IgD-negative memory B cell (primary cell): ENCODE measurements around the gene GPC6. TPM values are rescaled to one million over a fixed set of nuclear protein-coding genes. Genes with fewer than 3 reads are reported as not detected.

ENCODE experiments used
- H3K27ac Mint-ChIP-seq, 3 donors: one replicate each; pipeline ENCODE4 v1.8.0; 2020 to 2022; ENCODE audit warnings: mild to moderate bottlenecking in 3 of 3, mixed read lengths in 3 of 3, moderate library complexity in 1 of 3
- H3K27me3 Mint-ChIP-seq: one replicate; pipeline ENCODE4 v1.8.0; 2021; ENCODE audit warnings: mixed read lengths
- H3K36me3 Mint-ChIP-seq: one replicate; pipeline ENCODE4 v1.8.0; 2020; ENCODE audit warnings: mild to moderate bottlenecking, mixed read lengths
- H3K4me1 Mint-ChIP-seq, 3 donors: one replicate each; pipeline ENCODE4 v1.8.0; 2020 to 2022; ENCODE audit warnings: mixed read lengths in 3 of 3, mild to moderate bottlenecking in 1 of 3
- H3K4me3 Mint-ChIP-seq, 4 donors: one replicate each; pipeline ENCODE4 v1.8.0; 2020 to 2022; ENCODE audit warnings: mild to moderate bottlenecking in 4 of 4, mixed read lengths in 4 of 4, moderate library complexity in 3 of 4
- H3K9me3 Mint-ChIP-seq, 3 donors: one replicate each; pipeline ENCODE4 v1.8.0; 2020 to 2021; ENCODE audit warnings: mixed read lengths in 3 of 3, mild to moderate bottlenecking in 1 of 3
- polyA plus RNA-seq: library from polyadenylated mRNA; unstranded; fragments of 300-500 nt; fragmentation: Illumina TruSeq; gene quantifications from one replicate; pipeline ENCODE4 v1.2.3, GENCODE V29; 2021

GPC6 gene
- polyA plus RNA-seq, 1 donor from 2014 or later: not detected

DNA sequence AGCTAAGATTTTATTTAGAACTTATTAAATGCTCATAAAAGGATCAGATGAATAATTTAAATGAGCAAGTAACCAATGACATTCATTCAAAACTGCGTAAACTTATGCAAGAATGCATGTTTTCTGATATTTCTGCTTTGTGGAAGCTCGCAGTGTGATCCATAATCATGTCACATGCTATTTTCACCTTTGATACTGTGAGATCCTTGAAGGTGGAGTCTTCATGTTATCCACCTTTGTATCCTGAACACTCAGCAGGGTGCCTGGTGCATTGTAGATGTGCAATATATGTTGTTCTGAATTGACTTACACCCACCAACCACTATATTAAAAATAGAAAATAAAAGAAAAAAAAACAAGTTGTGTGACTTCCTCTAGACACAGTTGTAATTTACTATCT is 919.4 kb downstream of the GPC6 start:
- H3K27ac Mint-ChIP-seq: no peak overlapping the region
- H3K4me1 Mint-ChIP-seq: no peaks in the 10 kb centered on the region
- no peaks in the 10 kb centered on the region for H3K36me3 Mint-ChIP-seq
- H3K27me3 Mint-ChIP-seq: no peaks in the 10 kb centered on the region
- H3K4me3 Mint-ChIP-seq: no peak overlapping the region
- no peaks in the 10 kb centered on the region for H3K9me3 Mint-ChIP-seq

GRCh38 chr13:94153586-94153985 is 927.0 kb downstream of the GPC6 start:
- no peaks in the 10 kb centered on the region for H3K36me3 Mint-ChIP-seq
- no peak overlapping the region for H3K27ac Mint-ChIP-seq
- peaks cover 2% of the 10 kb centered on the region for H3K27me3 Mint-ChIP-seq
- peaks cover 0 to 2% (median 0%) of the 10 kb centered on the region in 3 donors for H3K9me3 Mint-ChIP-seq
- H3K4me3 Mint-ChIP-seq: no peak overlapping the region
- no peaks in the 10 kb centered on the region for H3K4me1 Mint-ChIP-seq

DNA sequence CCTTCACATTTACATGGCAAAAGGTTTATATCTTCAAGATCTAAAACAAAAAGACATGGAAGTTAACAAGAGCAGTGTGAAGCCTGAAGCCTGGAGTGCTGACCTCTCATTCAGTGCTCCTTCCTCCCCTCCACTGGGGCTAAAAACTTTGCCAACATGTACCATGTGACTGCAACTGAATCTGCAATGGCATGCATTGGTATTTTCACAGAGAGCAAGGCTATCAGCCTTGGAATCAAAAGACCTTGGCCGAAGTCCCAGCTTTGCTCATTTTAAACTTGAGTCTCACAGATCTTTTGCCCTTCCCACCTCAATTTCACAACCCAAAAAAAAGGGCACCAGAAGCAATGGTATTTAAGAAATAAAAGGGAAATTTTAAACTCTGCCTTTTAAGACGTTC is 927.8 kb downstream of the GPC6 start:
- peaks cover 2% of the 10 kb centered on the region for H3K27me3 Mint-ChIP-seq
- no peaks in the 10 kb centered on the region for H3K36me3 Mint-ChIP-seq
- H3K27ac Mint-ChIP-seq: no peak overlapping the region
- H3K4me1 Mint-ChIP-seq: no peaks in the 10 kb centered on the region
- H3K9me3 Mint-ChIP-seq: peaks cover 0 to 2% (median 0%) of the 10 kb centered on the region in 3 donors
- H3K4me3 Mint-ChIP-seq: no peak overlapping the region

GRCh38 chr13:94157705-94158218 is 931.2 kb downstream of the GPC6 start:
- Mint-ChIP-seq H3K27ac (no peak overlapping the region), H3K4me3 (no peak overlapping the region), H3K4me1 (no peaks in the 10 kb centered on the region), H3K27me3 (peaks cover 2% of the 10 kb centered on the region), H3K36me3 (no peaks in the 10 kb centered on the region), H3K9me3 (peaks cover 0 to 2% (median 1%) of the 10 kb centered on the region in 3 donors)

DNA sequence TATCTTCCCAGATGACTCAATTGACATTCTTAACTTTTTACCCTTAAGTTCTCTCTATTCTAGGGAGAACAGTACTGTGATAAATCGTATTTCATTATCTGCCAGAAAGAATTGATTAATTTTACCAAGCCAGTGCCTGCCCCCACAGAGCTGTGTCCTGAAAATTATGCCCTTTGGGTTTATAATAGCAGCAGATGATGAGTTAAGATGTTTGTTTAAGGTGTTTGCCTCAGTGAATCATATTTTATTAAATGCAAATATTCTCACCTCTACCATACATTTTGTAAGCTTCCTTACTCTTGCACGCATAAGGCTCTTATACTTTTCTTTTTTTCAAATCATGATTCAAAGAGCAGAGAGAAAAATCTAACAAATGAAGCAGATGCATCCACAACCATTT is 934.3 kb downstream of the GPC6 start:
- H3K9me3 Mint-ChIP-seq: peaks cover 0 to 1% (median 0%) of the 10 kb centered on the region in 3 donors
- no peak overlapping the region for H3K4me3 Mint-ChIP-seq
- H3K27me3 Mint-ChIP-seq: peaks cover 2% of the 10 kb centered on the region
- no peaks in the 10 kb centered on the region for H3K4me1 Mint-ChIP-seq
- no peak overlapping the region for H3K27ac Mint-ChIP-seq
- H3K36me3 Mint-ChIP-seq: no peaks in the 10 kb centered on the region

DNA sequence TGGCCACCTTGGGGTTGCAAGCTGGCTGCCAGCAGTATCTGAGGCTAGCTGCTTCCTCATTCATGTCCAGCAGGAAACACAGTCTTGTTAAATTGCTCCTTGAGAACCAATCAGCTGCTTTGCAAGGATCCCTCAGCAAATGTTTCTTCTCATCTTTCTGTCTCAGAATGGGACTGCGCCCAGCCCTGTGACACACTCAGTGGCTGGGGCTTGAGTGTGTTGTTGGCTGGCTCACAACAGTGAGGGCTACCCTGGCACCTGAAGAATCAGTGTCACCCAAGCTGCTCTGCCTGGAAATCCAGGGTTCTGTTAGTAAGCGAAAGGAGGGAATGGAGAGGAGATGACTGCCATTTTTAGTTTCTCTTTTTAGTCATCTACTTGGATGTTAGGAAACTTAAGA is 935.7 kb downstream of the GPC6 start:
- Mint-ChIP-seq H3K4me3 (no peak overlapping the region), H3K9me3 (peaks cover 0 to 1% (median 0%) of the 10 kb centered on the region in 3 donors), H3K4me1 (no peaks in the 10 kb centered on the region), H3K27ac (no peak overlapping the region), H3K36me3 (no peaks in the 10 kb centered on the region), H3K27me3 (peaks cover 2% of the 10 kb centered on the region)

GRCh38 chr13:94163535-94163934 is 936.9 kb downstream of the GPC6 start:
- Mint-ChIP-seq H3K4me1 (no peaks in the 10 kb centered on the region), H3K36me3 (no peaks in the 10 kb centered on the region), H3K27ac (no peak overlapping the region), H3K27me3 (no peaks in the 10 kb centered on the region), H3K9me3 (peaks cover 0 to 1% (median 0%) of the 10 kb centered on the region in 3 donors), H3K4me3 (no peak overlapping the region)

GRCh38 chr13:94168783-94169453 is 942.3 kb downstream of the GPC6 start:
- no peaks in the 10 kb centered on the region for H3K36me3 Mint-ChIP-seq
- no peaks in the 10 kb centered on the region for H3K9me3 Mint-ChIP-seq
- no peaks in the 10 kb centered on the region for H3K4me1 Mint-ChIP-seq
- no peak overlapping the region for H3K27ac Mint-ChIP-seq
- H3K4me3 Mint-ChIP-seq: no peak overlapping the region
- no peaks in the 10 kb centered on the region for H3K27me3 Mint-ChIP-seq

DNA sequence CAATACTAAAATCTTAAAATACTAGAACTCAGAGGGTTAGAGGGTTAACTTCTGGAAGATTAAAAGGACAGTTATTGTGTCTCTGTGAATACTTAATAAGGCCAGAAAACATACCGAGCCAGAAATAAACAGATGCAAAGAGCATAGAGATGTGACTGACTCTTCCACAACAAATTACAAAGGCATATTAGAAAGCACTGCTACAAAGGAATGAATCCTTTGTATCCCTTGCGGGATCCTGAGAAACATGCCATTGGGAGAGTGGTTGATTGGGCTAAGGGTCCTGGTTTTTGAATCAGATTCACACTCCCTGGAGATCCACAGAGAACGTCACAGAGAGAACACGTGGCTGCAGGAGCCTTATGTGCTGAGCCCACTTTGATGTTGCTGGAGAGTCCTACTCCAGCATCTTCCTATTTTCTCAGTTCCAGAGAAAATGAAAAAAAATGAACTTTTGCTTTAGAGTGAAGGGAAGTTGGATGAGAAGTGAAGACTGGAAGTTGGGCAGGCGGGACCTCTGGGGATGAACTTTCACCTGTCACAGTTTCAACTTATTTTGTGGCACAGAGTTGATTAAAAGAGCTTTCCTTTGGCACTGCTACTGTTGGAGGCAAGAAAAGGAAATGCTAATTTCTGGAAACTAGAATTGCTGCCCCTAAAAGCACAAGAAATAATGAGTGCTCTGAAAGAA is 943.0 kb downstream of the GPC6 start:
- no peak overlapping the region for H3K4me3 Mint-ChIP-seq
- no peak overlapping the region for H3K27ac Mint-ChIP-seq
- no peaks in the 10 kb centered on the region for H3K9me3 Mint-ChIP-seq
- H3K27me3 Mint-ChIP-seq: no peaks in the 10 kb centered on the region
- H3K36me3 Mint-ChIP-seq: no peaks in the 10 kb centered on the region
- H3K4me1 Mint-ChIP-seq: no peaks in the 10 kb centered on the region

DNA sequence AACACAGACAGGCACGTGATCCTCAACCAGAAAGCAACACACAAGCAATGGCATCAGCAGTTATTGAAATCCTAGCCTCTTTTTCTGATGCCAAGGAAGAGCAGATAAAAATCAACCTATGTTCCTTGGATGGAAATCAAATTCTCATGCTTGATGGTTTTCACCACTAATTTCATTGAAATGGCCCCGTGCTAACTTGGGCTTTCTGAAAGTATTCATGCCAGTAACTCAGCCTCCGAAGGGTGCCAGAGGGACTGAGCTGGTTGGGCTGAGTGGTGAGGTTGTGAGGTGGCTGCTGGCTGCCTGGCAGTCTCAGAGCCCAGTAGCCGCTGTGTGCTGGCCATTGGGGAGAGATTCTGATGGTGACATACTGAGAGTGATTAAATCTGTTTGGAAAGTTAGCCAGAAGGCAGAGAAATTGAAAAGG is 943.6 kb downstream of the GPC6 start:
- H3K4me1 Mint-ChIP-seq: no peaks in the 10 kb centered on the region

GRCh38 chr13:94172416-94172815 is 945.8 kb downstream of the GPC6 start:
- no peaks in the 10 kb centered on the region for H3K9me3 Mint-ChIP-seq
- H3K36me3 Mint-ChIP-seq: no peaks in the 10 kb centered on the region
- no peak overlapping the region for H3K27ac Mint-ChIP-seq
- no peak overlapping the region for H3K4me3 Mint-ChIP-seq
- no peaks in the 10 kb centered on the region for H3K27me3 Mint-ChIP-seq
- H3K4me1 Mint-ChIP-seq: no peaks in the 10 kb centered on the region

More for the DNA sequence above, 943.6 kb downstream of the GPC6 start:
- H3K4me3 Mint-ChIP-seq: no peak overlapping the region
- H3K27ac Mint-ChIP-seq: no peak overlapping the region
- no peaks in the 10 kb centered on the region for H3K27me3 Mint-ChIP-seq
- H3K36me3 Mint-ChIP-seq: no peaks in the 10 kb centered on the region
- no peaks in the 10 kb centered on the region for H3K9me3 Mint-ChIP-seq

DNA sequence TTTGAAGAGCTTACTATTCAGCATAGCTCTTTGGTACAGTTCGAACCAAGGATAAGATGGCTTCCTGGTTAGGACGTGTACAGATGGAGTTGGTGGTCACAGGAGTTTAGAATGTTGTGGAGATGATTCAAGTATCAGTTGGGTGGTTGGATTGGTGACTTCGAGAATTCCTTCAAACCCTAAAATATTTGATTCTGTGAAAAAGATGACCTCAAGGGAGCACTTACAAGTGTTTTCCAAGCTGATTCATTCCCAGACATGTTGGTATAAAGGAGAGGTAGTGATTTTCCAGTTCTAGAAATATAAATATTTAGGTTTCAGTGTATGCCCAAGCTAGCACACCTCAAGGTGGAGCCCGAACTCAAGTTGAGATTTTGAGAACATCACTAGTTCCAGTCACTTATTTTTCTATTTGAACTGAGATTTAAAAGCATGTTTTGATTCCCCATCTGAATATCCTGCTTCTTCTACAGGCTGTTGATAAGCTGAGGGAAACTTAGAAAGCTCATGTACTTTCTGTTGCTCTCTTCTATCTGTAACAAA is 946.8 kb downstream of the GPC6 start:
- H3K4me3 Mint-ChIP-seq: no peak overlapping the region
- no peak overlapping the region for H3K27ac Mint-ChIP-seq
- H3K4me1 Mint-ChIP-seq: no peaks in the 10 kb centered on the region
- H3K9me3 Mint-ChIP-seq: no peaks in the 10 kb centered on the region
- H3K27me3 Mint-ChIP-seq: no peaks in the 10 kb centered on the region
- H3K36me3 Mint-ChIP-seq: no peaks in the 10 kb centered on the region

DNA sequence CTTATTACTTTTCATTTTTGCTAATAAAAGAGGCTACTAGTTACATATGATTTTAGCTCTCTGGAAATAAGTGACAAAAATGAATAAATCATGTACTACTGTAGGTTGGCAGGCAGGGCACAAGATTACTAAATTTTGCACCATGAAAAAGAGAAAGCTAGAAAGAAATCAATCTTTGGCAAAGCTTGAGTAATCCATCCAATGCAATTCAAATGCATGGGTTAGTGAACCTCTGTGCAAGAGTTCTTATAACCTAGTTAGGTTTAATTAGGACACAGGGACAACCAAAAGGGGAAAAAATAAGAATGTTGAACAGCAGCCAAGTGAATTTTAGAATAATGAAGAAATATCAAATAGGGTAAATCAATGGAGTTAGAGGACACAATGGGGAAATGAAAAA is 947.4 kb downstream of the GPC6 start:
- no peak overlapping the region for H3K27ac Mint-ChIP-seq

GRCh38 chr13:94175076-94175475 is 948.5 kb downstream of the GPC6 start:
- H3K27me3 Mint-ChIP-seq: no peaks in the 10 kb centered on the region
- H3K4me1 Mint-ChIP-seq: no peaks in the 10 kb centered on the region
- no peaks in the 10 kb centered on the region for H3K9me3 Mint-ChIP-seq
- no peaks in the 10 kb centered on the region for H3K36me3 Mint-ChIP-seq
- no peak overlapping the region for H3K27ac Mint-ChIP-seq
- no peak overlapping the region for H3K4me3 Mint-ChIP-seq

More for the DNA sequence above, 947.4 kb downstream of the GPC6 start:
- no peaks in the 10 kb centered on the region for H3K27me3 Mint-ChIP-seq
- no peaks in the 10 kb centered on the region for H3K4me1 Mint-ChIP-seq
- no peaks in the 10 kb centered on the region for H3K9me3 Mint-ChIP-seq
- H3K36me3 Mint-ChIP-seq: no peaks in the 10 kb centered on the region
- H3K4me3 Mint-ChIP-seq: no peak overlapping the region

GRCh38 chr13:94176561-94176960 is 950.0 kb downstream of the GPC6 start:
- no peaks in the 10 kb centered on the region for H3K4me1 Mint-ChIP-seq
- no peak overlapping the region for H3K27ac Mint-ChIP-seq
- H3K27me3 Mint-ChIP-seq: no peaks in the 10 kb centered on the region
- H3K4me3 Mint-ChIP-seq: no peak overlapping the region
- H3K9me3 Mint-ChIP-seq: no peaks in the 10 kb centered on the region
- no peaks in the 10 kb centered on the region for H3K36me3 Mint-ChIP-seq
